HG02870 (cell line): Measurements from ENCODE around the gene PCDHGB6.
"Not testable (repeated sequence)": the region's sequence is repeated elsewhere in the genome, so short reads cannot be mapped to it uniquely, and the experiment has no call there.

Source experiments
- ATAC-seq: cut with Tn5 transposase; IDR thresholded peaks from one replicate; pipeline ENCODE4 v1.9.1; 2021; ENCODE audit warnings: mild to moderate bottlenecking, moderate library complexity; ENCODE audit not compliant: unreplicated experiment

The PCDHGB6 gene

DNA sequence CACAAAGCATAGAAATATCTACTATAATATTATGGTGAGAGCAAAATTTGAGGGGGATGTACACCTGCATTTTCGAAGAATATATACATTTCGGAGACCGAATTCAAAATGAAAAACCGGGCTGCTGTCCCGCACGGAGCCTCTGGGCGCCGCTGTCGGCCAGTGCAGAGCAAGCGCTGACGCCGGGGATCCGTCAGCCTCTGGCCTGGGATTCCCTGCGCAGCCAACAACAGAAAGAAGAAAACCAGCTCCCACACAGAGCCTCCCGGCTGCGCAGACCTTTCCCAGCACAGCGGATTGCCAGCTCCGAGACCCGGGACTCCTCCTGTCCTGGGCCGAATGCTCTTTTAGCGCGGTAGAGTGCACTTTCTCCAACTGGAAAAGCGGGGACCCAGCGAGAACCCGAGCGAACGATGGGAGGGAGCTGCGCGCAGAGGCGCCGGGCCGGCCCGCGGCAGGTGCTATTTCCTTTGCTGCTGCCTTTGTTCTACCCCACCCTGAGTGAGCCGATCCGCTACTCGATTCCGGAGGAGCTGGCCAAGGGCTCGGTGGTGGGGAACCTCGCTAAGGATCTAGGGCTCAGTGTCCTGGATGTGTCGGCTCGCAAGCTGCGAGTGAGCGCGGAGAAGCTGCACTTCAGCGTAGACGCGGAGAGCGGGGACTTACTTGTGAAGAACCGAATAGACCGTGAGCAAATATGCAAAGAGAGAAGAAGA lies at the start of gene PCDHGB6:
Gene PCDHGB6, plus strand, starts transcription at position 232 of the 716 bp plus-strand sequence. Its CDS starts 182 bp downstream, at position 414.
- peak; percentile 69 for ATAC-seq

GRCh38 chr5:141359790-141360426 lies 47.9 kb upstream of the PCDHGB6 start, which contains the start of gene PCDHGB2:
TSS of gene PCDHGB2 (plus strand) at chr5:141359994. CDS start at chr5:141360136, 142 bp downstream.
- peak; percentile 70 for ATAC-seq

GRCh38 chr5:141360685-141361084 lies 47.1 kb upstream of the PCDHGB6 start:
- no peak for ATAC-seq

DNA sequence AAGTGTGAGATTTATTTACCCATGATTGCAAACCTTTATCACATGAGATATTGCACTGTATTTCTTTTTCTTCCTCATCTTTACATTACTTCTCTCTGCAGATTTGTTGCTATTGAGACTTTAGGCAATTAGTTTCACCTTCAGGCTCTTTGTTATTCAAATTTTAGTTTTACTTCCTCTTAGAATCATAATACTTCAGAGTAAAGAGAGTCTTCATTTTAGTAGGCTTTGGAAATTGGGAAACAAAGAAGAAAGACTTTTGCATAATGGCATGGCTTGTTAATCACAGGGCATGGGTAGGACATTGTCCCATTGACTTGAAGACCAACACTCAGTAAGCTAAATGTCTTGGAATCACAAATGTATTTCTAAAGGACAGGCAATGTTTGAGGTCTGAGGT lies 45.1 kb upstream of the PCDHGB6 start:
- ATAC-seq: no peak

- ATAC-seq: no peak
Observed at GRCh38 chr5:141363952-141364660, 43.7 kb upstream of the PCDHGB6 start, which contains the start of gene PCDHGA5. TSS of gene PCDHGA5 (plus strand) at chr5:141364162. CDS start at chr5:141364331, 169 bp downstream.

DNA sequence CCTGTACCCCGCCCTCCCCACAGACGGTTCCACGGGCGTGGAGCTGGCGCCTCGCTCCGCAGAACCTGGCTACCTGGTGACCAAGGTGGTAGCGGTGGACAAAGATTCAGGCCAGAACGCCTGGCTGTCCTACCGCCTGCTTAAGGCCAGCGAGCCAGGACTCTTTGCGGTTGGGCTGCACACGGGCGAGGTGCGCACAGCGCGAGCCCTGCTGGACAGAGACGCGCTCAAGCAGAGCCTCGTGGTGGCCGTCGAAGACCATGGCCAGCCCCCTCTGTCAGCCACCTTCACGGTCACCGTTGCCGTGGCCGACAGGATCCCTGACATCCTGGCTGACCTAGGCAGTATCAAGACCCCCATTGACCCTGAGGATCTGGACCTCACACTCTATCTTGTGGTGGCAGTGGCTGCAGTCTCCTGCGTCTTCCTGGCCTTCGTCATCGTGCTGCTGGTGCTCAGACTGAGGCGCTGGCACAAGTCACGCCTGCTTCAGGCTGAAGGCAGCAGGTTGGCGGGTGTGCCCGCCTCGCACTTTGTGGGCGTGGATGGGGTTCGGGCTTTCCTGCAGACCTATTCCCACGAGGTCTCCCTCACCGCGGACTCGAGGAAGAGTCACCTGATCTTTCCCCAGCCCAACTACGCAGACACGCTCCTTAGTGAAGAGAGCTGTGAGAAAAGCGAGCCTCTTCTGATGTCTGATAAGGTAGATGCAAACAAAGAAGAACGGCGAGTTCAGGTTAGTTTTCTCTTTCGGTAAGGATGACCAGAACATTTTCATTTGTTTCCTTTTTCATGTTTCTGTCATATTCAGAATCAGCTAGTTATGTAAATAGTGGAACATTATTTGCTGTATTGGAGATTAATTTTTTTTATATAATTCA lies 41.6 kb upstream of the PCDHGB6 start:
- ATAC-seq: no peak

DNA sequence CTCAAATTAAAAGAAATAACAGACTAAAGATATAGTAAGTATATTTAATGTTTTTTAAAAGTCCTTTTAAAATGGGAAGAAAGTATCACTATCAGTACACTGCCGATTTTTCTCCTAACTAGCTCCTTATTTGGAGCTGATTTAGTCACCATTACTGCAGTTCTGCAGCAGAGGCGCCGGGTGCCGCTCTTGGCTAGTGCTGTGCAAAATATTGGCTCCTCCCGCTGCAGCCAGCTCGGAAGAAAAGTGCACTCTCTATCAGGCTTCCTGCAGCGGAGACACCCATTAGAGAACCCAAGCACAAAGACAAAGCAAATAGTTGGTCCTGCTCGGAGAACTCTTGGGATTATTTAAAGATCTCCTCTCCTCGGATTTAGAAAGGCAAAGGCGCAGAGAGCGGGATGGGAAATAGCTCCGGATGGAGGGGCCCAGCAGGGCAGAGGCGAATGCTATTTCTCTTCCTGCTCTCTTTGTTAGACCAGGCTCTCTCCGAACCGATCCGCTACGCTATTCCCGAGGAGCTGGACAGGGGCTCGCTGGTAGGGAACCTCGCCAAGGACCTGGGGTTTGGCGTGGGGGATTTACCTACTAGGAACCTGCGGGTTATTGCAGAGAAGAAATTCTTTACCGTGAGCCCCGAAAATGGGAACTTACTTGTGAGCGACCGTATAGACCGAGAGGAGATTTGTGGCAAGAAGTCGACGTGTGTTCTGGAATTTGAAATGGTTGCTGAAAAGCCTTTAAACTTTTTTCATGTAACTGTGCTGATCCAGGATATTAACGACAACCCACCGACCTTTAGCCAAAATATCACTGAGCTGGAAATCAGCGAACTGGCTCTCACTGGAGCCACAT lies 37.6 kb upstream of the PCDHGB6 start, which contains the start of gene PCDHGB3:
Gene PCDHGB3, plus strand, starts transcription at position 249 of the 855 bp plus-strand sequence. Its CDS starts 153 bp downstream, at position 402.
- peak; percentile 100 for ATAC-seq

- ATAC-seq: no peak
Observed at GRCh38 chr5:141371572-141372475, 36.0 kb upstream of the PCDHGB6 start.

GRCh38 chr5:141373673-141374317 lies 34.0 kb upstream of the PCDHGB6 start, which contains the start of gene PCDHGA6:
TSS of gene PCDHGA6 (plus strand) at chr5:141373891. CDS start at chr5:141374084, 193 bp downstream.
- ATAC-seq: no peak

- ATAC-seq: no peak
Observed at GRCh38 chr5:141374627-141375026, 33.2 kb upstream of the PCDHGB6 start.

DNA sequence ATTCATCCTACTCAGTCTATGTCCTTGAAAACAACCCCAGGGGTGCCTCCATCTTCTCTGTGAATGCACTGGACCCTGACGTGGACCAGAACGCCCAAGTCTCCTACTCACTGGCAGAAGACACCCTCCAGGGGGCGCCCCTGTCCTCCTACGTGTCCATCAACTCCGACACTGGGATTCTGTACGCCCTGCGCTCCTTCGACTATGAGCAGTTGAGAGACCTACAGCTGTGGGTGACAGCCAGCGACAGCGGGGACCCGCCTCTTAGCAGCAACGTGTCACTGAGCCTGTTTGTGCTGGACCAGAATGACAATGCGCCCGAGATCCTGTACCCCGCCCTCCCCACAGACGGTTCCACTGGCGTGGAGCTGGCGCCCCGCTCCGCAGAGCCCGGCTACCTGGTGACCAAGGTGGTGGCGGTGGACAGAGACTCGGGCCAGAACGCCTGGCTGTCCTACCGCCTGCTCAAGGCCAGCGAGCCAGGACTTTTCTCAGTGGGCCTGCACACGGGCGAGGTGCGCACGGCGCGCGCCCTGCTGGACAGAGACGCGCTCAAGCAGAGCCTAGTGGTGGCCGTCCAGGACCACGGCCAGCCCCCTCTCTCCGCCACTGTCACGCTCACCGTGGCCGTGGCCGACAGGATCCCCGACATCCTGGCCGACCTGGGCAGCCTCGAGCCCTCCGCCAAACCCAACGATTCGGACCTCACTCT lies 32.2 kb upstream of the PCDHGB6 start:
- ATAC-seq: not testable (repeated sequence)

DNA sequence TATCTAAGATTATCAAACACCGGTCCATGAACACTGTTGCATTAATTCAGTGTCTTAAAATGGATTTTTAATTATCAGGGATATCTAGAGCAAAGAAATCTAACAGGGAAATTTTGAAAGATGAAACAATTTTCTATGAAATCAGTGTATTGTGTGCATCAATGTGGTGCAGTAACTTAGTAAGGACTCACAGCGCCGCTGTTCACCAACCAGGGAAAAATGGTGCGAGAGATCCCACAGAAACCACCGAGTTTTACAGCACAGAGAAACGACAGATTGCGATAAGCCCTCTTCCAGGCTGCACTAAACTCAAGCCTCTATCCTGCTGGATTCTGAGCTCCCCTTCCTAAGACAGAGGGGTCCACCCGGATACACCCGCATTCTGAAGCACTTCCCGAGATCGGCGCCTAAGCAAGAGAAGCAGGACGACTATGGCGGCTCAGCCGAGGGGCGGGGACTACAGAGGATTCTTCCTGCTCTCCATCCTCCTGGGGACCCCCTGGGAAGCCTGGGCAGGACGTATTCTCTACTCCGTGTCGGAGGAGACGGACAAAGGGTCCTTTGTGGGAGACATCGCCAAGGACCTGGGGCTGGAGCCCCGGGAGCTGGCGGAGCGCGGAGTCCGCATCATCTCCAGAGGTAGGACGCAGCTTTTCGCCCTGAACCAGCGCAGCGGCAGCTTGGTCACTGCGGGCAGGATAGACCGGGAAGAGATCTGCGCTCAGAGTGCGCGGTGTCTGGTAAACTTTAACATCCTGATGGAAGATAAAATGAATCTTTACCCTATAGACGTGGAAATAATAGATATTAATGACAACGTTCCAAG lies 25.1 kb upstream of the PCDHGB6 start, which contains the start of gene PCDHGA7:
Gene PCDHGA7, plus strand, starts transcription at position 274 of the 826 bp plus-strand sequence. Its CDS starts 158 bp downstream, at position 432.
- no peak for ATAC-seq

GRCh38 chr5:141383345-141383744 lies 24.5 kb upstream of the PCDHGB6 start:
- ATAC-seq: no peak

- no peak for ATAC-seq
Observed at GRCh38 chr5:141384471-141385267, 23.2 kb upstream of the PCDHGB6 start.

DNA sequence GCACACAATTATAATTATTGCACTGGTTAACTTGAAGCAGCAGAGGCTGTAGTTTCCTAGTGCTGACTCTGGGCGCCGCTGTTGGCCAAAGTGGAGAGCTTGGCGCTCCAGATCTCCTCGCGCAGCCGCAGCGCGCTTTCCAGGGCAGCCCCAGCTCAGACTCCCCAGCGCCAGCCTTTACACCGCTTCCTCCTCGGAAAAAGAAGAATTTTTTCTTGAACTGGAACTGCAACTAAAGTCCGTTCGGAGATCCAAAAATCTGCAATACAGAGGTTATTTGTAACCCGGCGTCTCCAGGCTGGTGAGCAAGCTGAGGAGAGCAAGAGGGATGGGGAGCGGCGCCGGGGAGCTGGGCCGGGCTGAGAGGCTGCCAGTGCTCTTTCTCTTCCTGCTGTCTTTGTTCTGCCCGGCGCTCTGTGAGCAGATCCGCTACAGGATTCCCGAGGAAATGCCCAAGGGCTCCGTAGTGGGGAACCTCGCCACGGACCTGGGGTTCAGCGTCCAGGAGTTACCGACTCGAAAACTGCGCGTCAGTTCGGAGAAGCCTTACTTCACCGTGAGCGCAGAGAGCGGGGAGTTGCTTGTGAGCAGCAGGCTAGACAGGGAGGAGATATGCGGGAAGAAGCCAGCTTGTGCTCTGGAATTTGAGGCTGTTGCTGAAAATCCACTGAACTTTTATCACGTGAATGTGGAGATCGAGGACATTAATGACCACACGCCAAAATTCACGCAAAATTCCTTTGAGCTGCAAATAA lies 20.1 kb upstream of the PCDHGB6 start, which contains the start of gene PCDHGB4:
Gene PCDHGB4, plus strand, starts transcription at position 142 of the 755 bp plus-strand sequence. Its CDS starts 187 bp downstream, at position 329.
- ATAC-seq: not testable (repeated sequence)
